GM23338 (cell line): Measurements from ENCODE around the gene PIK3C3.

Experiments
- CTCF ChIP-seq, 2 experiments: fragments of 200-600 bp in 1 of 2; sonication (generic) in 1 of 2; conservative IDR thresholded peaks; 2 replicates each; pipeline versions ENCODE4 v1.5.1 to v1.6.1; 2016 to 2017; ENCODE audit warnings: antibody characterized with exemption in 2 of 2, low read depth in 2 of 2, mild to moderate bottlenecking in 2 of 2, moderate library complexity in 1 of 2
- EZH2 ChIP-seq: fragments of 200-600 bp; sonication (generic); IDR thresholded peaks from one replicate; pipeline ENCODE4 v1.8.0; 2017; ENCODE audit warnings: antibody characterized with exemption, mild to moderate bottlenecking, low read depth; ENCODE audit not compliant: unreplicated experiment
- POLR2AphosphoS5 ChIP-seq: IDR thresholded peaks from 2 replicates; pipeline ENCODE4 v1.6.1; 2016; ENCODE audit warnings: antibody characterized with exemption, low read depth
- STAT1 ChIP-seq: IDR thresholded peaks from one replicate; pipeline ENCODE4 v1.6.1; 2016; ENCODE audit warnings: antibody characterized with exemption; ENCODE audit not compliant: unreplicated experiment

GRCh38 chr18:41959045-41959444, 4.0 kb downstream of the PIK3C3 start:
- no peak for TF ChIP-seq CTCF (conservative IDR thresholded peaks at IDR 0.05; ENCODE audit: low read depth in 2 of 2)
- TF ChIP-seq STAT1: no peak
- TF ChIP-seq EZH2: no peak
- TF ChIP-seq POLR2AphosphoS5: no peak
